ENCODE measurements around the gene RETN. TPM values are rescaled to one million over a fixed set of nuclear protein-coding genes. Genes with fewer than 3 reads are reported as not detected.
A peak's percentile ranks its signal among the peaks of the same experiment; 100 is the strongest.

Gene RETN
- total and polyA plus RNA-seq, 2 of the 8 experiments (the other 6 are each of a cell fraction or from before 2014, with no cell fraction given): not detected

- no peak overlapping the region for H3K56ac ChIP-seq (replicated peaks; ENCODE audit: insufficient read length, low read depth, low read length)
- H3K79me1 ChIP-seq (ENCODE audit: low read depth, low read length): no peaks in the 10 kb centered on the region
- WGBS, 2 experiments (ENCODE audit: extremely low coverage in 1 of 2, insufficient coverage in 1 of 2, insufficient read length in 1 of 2, insufficient replicate concordance in 2 of 2, low coverage in 1 of 2, low lambda C conversion rate in 2 of 2, missing lambda C conversion rate in 1 of 2): 57% methylated on average over 16 of the region's 21 CpGs; no CpG with 5 or more reads in 1 of the 2 experiments
- DNase-seq (ENCODE audit: low read depth in 1 of 2, low spot score in 2 of 2) (peak in 1 of 2 experiments; percentile 81), FAIRE-seq (peak; percentile 24)
- peaks cover 2% of the 10 kb centered on the region; the same call in 1 of the 2 replicates for H3K23me2 ChIP-seq (ENCODE audit: low read depth, low read length)
- no peak overlapping the region for H4K8ac ChIP-seq (ENCODE audit: extremely low read depth, insufficient read depth, low read length)
- peak overlapping the region; percentile 46; the same call in 1 of the 2 replicates for H2AFZ ChIP-seq (ENCODE audit: low read length)
- H2BK15ac ChIP-seq (ENCODE audit: low read length): no peak overlapping the region
- CTCF ChIA-PET (ENCODE audit: partially characterized antibody): interaction anchor here (0.6 to 2.6 kb wide), 5 partner anchors 14 to 319 kb away, joined by 3 to 7 read pairs (median 3); no protein-coding TSS in a partner anchor
- H2BK120ac ChIP-seq (replicated peaks; ENCODE audit: low read depth, low read length): no peak overlapping the region
- H3K27ac ChIP-seq (ENCODE audit: low read depth, low read length): no peak overlapping the region
- H3K79me2 ChIP-seq (ENCODE audit: control insufficient read depth in 1 of 2, insufficient read depth in 2 of 2, low read length in 2 of 2): no peaks in the 10 kb centered on the region
- peaks cover 0 to 3% (median 1%) of the 10 kb centered on the region in 4 experiments; a peak in 2 of 7 replicates for H3K4me1 ChIP-seq (replicated peaks in 1 of 4; ENCODE audit: control insufficient read depth in 3 of 4, insufficient read depth in 4 of 4, low read length in 3 of 4)
- H2BK5ac ChIP-seq (ENCODE audit: low read depth, low read length): no peak overlapping the region
- no peaks in the 10 kb centered on the region for H3K9me3 ChIP-seq (ENCODE audit: insufficient read depth in 2 of 2, low read depth in 1 of 2, low read length in 1 of 2)
- H3K14ac ChIP-seq (ENCODE audit: insufficient read length): no peak overlapping the region
- no peaks in the 10 kb centered on the region for H3K36me3 ChIP-seq (ENCODE audit: control insufficient read depth in 2 of 4, insufficient read depth in 4 of 4, low read length in 3 of 4)
- TF ChIP-seq CHD1 (IDR thresholded peaks at IDR 0.05; ENCODE audit: low read depth, low read length): no peak
- no peak for TF ChIP-seq GTF2F1 (IDR thresholded peaks at IDR 0.05; ENCODE audit: borderline replicate concordance, low read depth, low read length)
- peak; percentile 64; the same call in 1 of the 2 replicates for TF ChIP-seq SP1 (IDR thresholded peaks at IDR 0.05; ENCODE audit: low read depth, low read length)
- no peak for TF ChIP-seq HDAC2 (IDR thresholded peaks at IDR 0.05; ENCODE audit: borderline replicate concordance in 1 of 2, low read depth in 2 of 2, low read length in 2 of 2)
- TF ChIP-seq RFX5 (IDR thresholded peaks at IDR 0.05; ENCODE audit: borderline replicate concordance, low read depth, low read length): no peak
- no peak for TF ChIP-seq SAP30 (IDR thresholded peaks at IDR 0.05; ENCODE audit: insufficient read depth, insufficient replicate concordance, low read length)
- no peak for TF ChIP-seq CEBPB (IDR thresholded peaks at IDR 0.05; ENCODE audit: low read depth, low read length)
- no peak for TF ChIP-seq POLR2A (IDR thresholded peaks at IDR 0.05; ENCODE audit: control extremely low read depth in 1 of 2, low read depth in 2 of 2, low read length in 2 of 2)
- no peak for TF ChIP-seq KDM4A (IDR thresholded peaks at IDR 0.05; ENCODE audit: low read depth, low read length, severe bottlenecking)
- no peak for TF ChIP-seq SIX5 (IDR thresholded peaks at IDR 0.05; ENCODE audit: low read depth, low read length)
- peak; percentile 14; the same call in 1 of the 2 replicates for TF ChIP-seq SP2 (IDR thresholded peaks at IDR 0.05; ENCODE audit: low read length)
- H2AK5ac ChIP-seq (ENCODE audit: low read depth, low read length): no peak overlapping the region
- H2BK12ac ChIP-seq (ENCODE audit: low read depth, low read length): no peak overlapping the region
- H3K4me2 ChIP-seq (ENCODE audit: insufficient read depth in 1 of 2, low read depth in 2 of 2, low read length in 2 of 2): peak overlapping the region in 1 of 2 experiments; percentile 39; a peak in 2 of 4 replicates
- no peaks in the 10 kb centered on the region for H4K20me1 ChIP-seq (replicated peaks in 1 of 2; ENCODE audit: control insufficient read depth in 1 of 2, insufficient read depth in 2 of 2, low read length in 2 of 2)
- H3K23ac ChIP-seq (ENCODE audit: insufficient read length): no peak overlapping the region
- no peak overlapping the region for H4K5ac ChIP-seq (ENCODE audit: insufficient read length, low read depth, low read length)
- H2BK20ac ChIP-seq (ENCODE audit: low read length): no peak overlapping the region
- H3K9ac ChIP-seq (replicated peaks in 1 of 4; ENCODE audit: extremely low read depth in 1 of 4, low read depth in 3 of 4, low read length in 3 of 4): no peak overlapping the region
- H3K27me3 ChIP-seq (replicated peaks in 1 of 4; ENCODE audit: control insufficient read depth in 3 of 4, extremely low read depth in 1 of 4, insufficient read depth in 3 of 4, low read length in 3 of 4): peaks cover 0 to 16% (median 10%) of the 10 kb centered on the region in 4 experiments; a peak in 3 of 7 replicates
- no peak overlapping the region for H3K18ac ChIP-seq (ENCODE audit: extremely low read depth, low read length)
- H3K4me3 ChIP-seq (ENCODE audit: extremely low read depth in 1 of 4, insufficient read depth in 2 of 4, low read depth in 3 of 4, low read length in 4 of 4): peak overlapping the region in 1 of 4 experiments; percentile 31; a peak in 1 of 8 replicates
- POLR2A ChIA-PET (ENCODE audit: partially characterized antibody): no interaction called here
- no peak overlapping the region for H4K91ac ChIP-seq (replicated peaks; ENCODE audit: insufficient read length, low read length)
- no peak overlapping the region for H3K4ac ChIP-seq (replicated peaks; ENCODE audit: insufficient read length, low read depth, low read length)
Observed at GRCh38 chr19:7674010-7675005, 5.5 kb downstream of the RETN start.

Data from H1 (cell line).